SU-DHL-6 (cell line): ENCODE results near the gene PCIF1.

Experiments
- H2AFZ ChIP-seq: fragments of 200-600 bp; sonication (generic); 2 replicates; pipeline ENCODE4 v1.6.1; 2014; ENCODE audit warnings: low read depth, mild to moderate bottlenecking, moderate library complexity, mixed read lengths, antibody characterized with exemption, low read length; ENCODE audit not compliant: severe bottlenecking
- H3F3A ChIP-seq: fragments of 200-600 bp; shearing (Covaris generic); 2 replicates; pipeline ENCODE4 v1.6.0; 2016; ENCODE audit warnings: antibody characterized with exemption, mild to moderate bottlenecking; ENCODE audit not compliant: insufficient read depth
- H3K27ac ChIP-seq: fragments of 200-600 bp; sonication (generic); 2 replicates; pipeline ENCODE4 v1.5.1; 2016; ENCODE audit warnings: low read depth, mild to moderate bottlenecking, low read length, moderate library complexity, mixed read lengths
- H3K27me3 ChIP-seq: fragments of 200-600 bp; sonication (generic), shearing (Covaris generic); 2 replicates; pipeline ENCODE4 v1.6.0; 2014; ENCODE audit warnings: mild to moderate bottlenecking, low read length
- H3K36me3 ChIP-seq: fragments of 200-600 bp; sonication (generic); 2 replicates; pipeline ENCODE4 v1.6.1; 2014; ENCODE audit warnings: mild to moderate bottlenecking, low read length, mixed read lengths
- H3K4me2 ChIP-seq: fragments of 300-600, 200-600 bp; shearing (Covaris generic), sonication (generic); 2 replicates; pipeline ENCODE4 v1.6.0; 2014; ENCODE audit warnings: low read length, low read depth, mild to moderate bottlenecking; ENCODE audit not compliant: poor library complexity, severe bottlenecking
- H3K4me3 ChIP-seq: fragments of 200-600 bp; sonication (generic); 2 replicates; pipeline ENCODE4 v1.5.1; 2014; ENCODE audit warnings: antibody characterized with exemption, low read length, mild to moderate bottlenecking, mixed read lengths; ENCODE audit not compliant: insufficient read depth, poor library complexity, severe bottlenecking
- H3K79me2 ChIP-seq: fragments of 200-600 bp; sonication (generic); 2 replicates; pipeline ENCODE4 v1.6.1; 2014; ENCODE audit warnings: mild to moderate bottlenecking, low read length, moderate library complexity; ENCODE audit not compliant: insufficient read depth
- H3K9ac ChIP-seq: fragments of 200-600 bp; sonication (generic); 2 replicates; pipeline ENCODE4 v1.7.0; 2014; ENCODE audit warnings: mild to moderate bottlenecking, low read length
- H3K9me2 ChIP-seq: fragments of 200-600 bp; sonication (generic); replicated peaks from 2 replicates; pipeline ENCODE4 v1.6.1; 2014; ENCODE audit warnings: low read length; ENCODE audit not compliant: insufficient read depth
- H3K9me3 ChIP-seq: fragments of 200-600 bp; sonication (generic); 2 replicates; pipeline ENCODE4 v1.6.1; 2014; ENCODE audit warnings: low read length, mixed read lengths; ENCODE audit not compliant: insufficient read depth
- H4K20me1 ChIP-seq: fragments of 200-600 bp; sonication (generic); 2 replicates; pipeline ENCODE4 v1.6.1; 2014; ENCODE audit warnings: low read depth, mild to moderate bottlenecking, antibody characterized with exemption, low read length, moderate library complexity, mixed read lengths
- EZH2phosphoT487 ChIP-seq: fragments of 200-600 bp; sonication (generic), shearing (Covaris generic); conservative IDR thresholded peaks from 2 replicates; pipeline ENCODE4 v1.6.1; 2018; ENCODE audit warnings: mild to moderate bottlenecking, antibody characterized with exemption, low read length, moderate library complexity, mixed read lengths
- TF ChIP-seq, protein P1 (sequence below): fragments of 200-600 bp; sonication (generic); IDR thresholded peaks from one replicate; pipeline ENCODE4 v1.5.1; 2017; ENCODE audit warnings: antibody characterized with exemption, mild to moderate bottlenecking, low read length, moderate library complexity; ENCODE audit not compliant: insufficient read depth, poor library complexity, severe bottlenecking

The PCIF1 gene

DNA sequence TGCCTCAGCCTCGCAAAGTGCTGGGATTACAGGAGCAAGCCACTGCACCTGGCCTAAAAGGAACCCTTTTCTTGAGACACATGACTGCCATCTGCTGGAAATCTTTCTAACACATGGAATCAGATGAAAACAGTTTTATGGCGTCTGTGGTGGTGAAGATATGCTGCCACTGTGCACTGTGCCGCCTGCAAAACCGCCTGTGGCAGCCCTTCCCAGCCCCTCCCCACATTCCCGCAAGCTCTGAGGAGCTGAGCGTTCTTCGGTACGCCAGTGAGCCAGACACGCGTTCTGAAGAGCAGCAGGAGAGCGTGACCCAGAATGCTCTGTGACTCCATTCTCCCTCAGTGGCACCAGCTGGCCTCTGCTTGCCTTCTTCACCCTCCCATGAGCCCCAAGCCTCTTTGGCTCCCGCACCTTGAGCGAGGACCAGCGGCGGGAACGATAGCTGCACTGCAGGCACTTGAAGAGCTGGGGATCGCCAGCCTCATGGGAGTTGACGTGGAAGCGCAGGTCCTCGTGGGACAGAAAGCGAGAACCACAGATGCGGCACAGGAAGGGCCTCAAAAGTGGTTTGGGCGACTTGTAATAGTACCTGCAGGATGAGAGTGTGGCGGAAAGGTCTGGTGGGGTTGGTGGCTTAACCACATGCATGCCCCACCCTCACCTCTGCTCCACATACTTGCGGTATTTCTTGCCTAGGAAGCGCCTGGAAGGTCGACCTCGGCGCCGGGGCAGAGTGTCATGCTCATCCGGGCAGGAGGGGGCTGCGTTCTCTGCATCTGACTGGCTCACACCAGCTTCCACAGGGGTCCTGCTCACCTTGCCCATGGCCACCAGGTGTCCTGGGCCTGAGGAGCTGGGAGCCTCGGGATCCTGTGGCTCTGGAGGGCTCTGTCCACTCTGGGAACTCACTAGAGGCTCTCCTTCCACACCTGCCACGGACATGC, 28.8 kb downstream of the PCIF1 start:
- Histone ChIP-seq H3K9me3 (no peaks in the 10 kb centered on the region), H3K27me3 (no peaks in the 10 kb centered on the region), H4K20me1 (no peaks in the 10 kb centered on the region), H3K79me2 (no peaks in the 10 kb centered on the region; the same call in 1 of the 2 replicates), H3K9me2 (no peaks in the 10 kb centered on the region), H3K36me3 (peaks cover 11% of the 10 kb centered on the region), H3K4me3 (no peak overlapping the region), H3F3A (no peaks in the 10 kb centered on the region), H3K27ac (no peak overlapping the region), H2AFZ (no peak overlapping the region), H3K4me2 (no peak overlapping the region), H3K9ac (no peak overlapping the region)
- TF ChIP-seq, protein P1, sequence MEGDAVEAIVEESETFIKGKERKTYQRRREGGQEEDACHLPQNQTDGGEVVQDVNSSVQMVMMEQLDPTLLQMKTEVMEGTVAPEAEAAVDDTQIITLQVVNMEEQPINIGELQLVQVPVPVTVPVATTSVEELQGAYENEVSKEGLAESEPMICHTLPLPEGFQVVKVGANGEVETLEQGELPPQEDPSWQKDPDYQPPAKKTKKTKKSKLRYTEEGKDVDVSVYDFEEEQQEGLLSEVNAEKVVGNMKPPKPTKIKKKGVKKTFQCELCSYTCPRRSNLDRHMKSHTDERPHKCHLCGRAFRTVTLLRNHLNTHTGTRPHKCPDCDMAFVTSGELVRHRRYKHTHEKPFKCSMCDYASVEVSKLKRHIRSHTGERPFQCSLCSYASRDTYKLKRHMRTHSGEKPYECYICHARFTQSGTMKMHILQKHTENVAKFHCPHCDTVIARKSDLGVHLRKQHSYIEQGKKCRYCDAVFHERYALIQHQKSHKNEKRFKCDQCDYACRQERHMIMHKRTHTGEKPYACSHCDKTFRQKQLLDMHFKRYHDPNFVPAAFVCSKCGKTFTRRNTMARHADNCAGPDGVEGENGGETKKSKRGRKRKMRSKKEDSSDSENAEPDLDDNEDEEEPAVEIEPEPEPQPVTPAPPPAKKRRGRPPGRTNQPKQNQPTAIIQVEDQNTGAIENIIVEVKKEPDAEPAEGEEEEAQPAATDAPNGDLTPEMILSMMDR = no peak
- no peak for TF ChIP-seq EZH2phosphoT487

DNA sequence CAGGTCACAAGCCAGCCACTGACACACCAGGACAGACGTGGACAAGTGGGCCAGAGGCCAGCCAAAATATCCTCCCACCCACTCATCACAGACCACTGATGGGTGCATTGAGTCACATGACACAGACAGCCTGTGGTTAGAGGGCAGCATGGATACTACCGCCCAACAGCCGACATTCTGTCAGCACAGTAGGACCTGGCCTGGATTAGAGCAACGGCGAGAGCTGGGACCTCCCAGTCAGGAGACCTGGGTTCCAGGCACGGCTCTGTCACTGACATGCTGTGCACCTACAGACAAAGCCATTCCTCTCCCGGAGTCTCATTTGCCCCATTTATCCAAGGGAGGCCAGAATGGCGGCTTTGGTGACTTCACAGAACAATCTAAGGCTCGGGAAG, 29.5 kb downstream of the PCIF1 start:
- Histone ChIP-seq H3K9ac (no peak overlapping the region), H3K27me3 (no peaks in the 10 kb centered on the region), H4K20me1 (no peaks in the 10 kb centered on the region; the same call in 1 of the 2 replicates)

DNA sequence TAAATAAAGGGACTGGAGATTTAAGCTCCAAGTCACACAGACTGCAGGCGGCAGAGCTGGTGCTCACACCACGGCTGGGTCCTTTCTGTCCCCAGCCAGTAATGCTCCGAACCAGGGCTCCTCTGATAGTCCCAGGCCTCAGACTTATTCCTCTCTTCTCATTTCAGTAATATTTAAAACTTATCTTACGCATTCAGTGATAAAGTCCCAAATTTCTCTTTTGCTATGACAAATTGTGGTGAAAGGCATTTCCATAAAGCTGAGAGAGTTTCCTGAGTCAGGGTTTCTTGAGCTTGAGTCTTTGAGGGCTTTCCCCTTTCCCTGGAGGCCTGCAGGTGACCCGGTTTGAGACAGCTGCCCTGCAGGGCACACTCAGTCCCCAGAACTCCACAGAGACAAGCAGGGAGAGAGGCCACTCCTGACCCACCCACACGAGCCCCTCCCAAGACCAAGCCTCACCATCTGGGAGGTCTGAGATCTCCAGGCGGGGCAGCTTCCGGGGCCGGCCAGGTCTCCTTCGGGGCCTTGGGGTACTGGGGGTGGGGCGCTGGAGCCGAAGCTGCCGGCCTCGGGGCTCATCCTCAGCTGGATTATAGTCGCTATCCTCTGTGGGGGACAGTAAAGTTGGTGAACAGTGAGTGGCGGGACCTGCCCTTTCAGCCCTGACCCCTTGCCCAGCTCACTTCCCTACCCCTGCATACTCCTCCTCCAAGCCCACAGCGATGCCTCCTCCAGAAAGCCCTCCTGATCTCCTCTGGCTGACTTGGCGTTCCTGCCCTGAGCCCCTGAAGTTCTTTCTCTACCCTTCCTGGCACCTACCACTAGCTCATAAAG, 30.9 kb downstream of the PCIF1 start:
- H4K20me1 ChIP-seq = no peaks in the 10 kb centered on the region; the same call in 1 of the 2 replicates
- H3K9ac ChIP-seq = no peak overlapping the region
- no peak overlapping the region for H2AFZ ChIP-seq
- no peaks in the 10 kb centered on the region for H3K9me3 ChIP-seq
- no peaks in the 10 kb centered on the region; the same call in 1 of the 2 replicates for H3K36me3 ChIP-seq
- TF ChIP-seq, protein P1 = no peak
- no peak for TF ChIP-seq EZH2phosphoT487
- H3K27me3 ChIP-seq = no peaks in the 10 kb centered on the region
- H3K79me2 ChIP-seq = peaks cover 17% of the 10 kb centered on the region
- H3K9me2 ChIP-seq = no peaks in the 10 kb centered on the region
- no peak overlapping the region for H3K27ac ChIP-seq
- no peak overlapping the region for H3K4me3 ChIP-seq
- no peaks in the 10 kb centered on the region for H3F3A ChIP-seq
- H3K4me2 ChIP-seq = no peak overlapping the region

More for the DNA sequence above, 29.5 kb downstream of the PCIF1 start:
- no peak overlapping the region for H2AFZ ChIP-seq
- peaks cover 4% of the 10 kb centered on the region for H3K36me3 ChIP-seq
- no peak overlapping the region for H3K4me2 ChIP-seq
- H3K27ac ChIP-seq = no peak overlapping the region
- peaks cover 3% of the 10 kb centered on the region for H3K79me2 ChIP-seq
- no peak for TF ChIP-seq EZH2phosphoT487
- TF ChIP-seq, protein P1 = no peak
- H3K9me3 ChIP-seq = no peaks in the 10 kb centered on the region
- H3F3A ChIP-seq = no peaks in the 10 kb centered on the region
- H3K4me3 ChIP-seq = no peak overlapping the region
- H3K9me2 ChIP-seq = no peaks in the 10 kb centered on the region
